HepG2 (cell line): ENCODE measurements around the gene C22orf39. TPM values are rescaled to one million over a fixed set of nuclear protein-coding genes. Genes with fewer than 3 reads are reported as not detected.

Experiments
- ELF1 ChIP-seq: sonication (generic); formaldehyde crosslinking; IDR thresholded peaks from 2 replicates; pipeline ENCODE4 v1.4.0; 2020; ENCODE audit warnings: missing genetic modification reagents
- ETS1 ChIP-seq: sonication (generic); formaldehyde crosslinking; IDR thresholded peaks from 2 replicates; pipeline ENCODE4 v1.4.0; 2020; ENCODE audit warnings: missing genetic modification reagents
- JDP2 ChIP-seq: sonication (generic); formaldehyde crosslinking; IDR thresholded peaks from 2 replicates; pipeline ENCODE4 v1.8.1; 2022; ENCODE audit warnings: missing genetic modification reagents, borderline replicate concordance
- KDM6A ChIP-seq: IDR thresholded peaks from 2 replicates; pipeline ENCODE4 v1.6.1; 2016; ENCODE audit warnings: low read depth
- NFIC ChIP-seq: IDR thresholded peaks from 2 replicates; pipeline ENCODE4 v1.6.1; 2012; ENCODE audit warnings: mild to moderate bottlenecking, low read length, inconsistent platforms
- POLR2AphosphoS5 ChIP-seq: IDR thresholded peaks from 2 replicates; pipeline ENCODE4 v1.6.1; 2012; ENCODE audit warnings: low read depth, low read length
- PRDM4 ChIP-seq: sonication (generic); formaldehyde crosslinking; IDR thresholded peaks from 2 replicates; pipeline ENCODE4 v1.9.0; 2021; ENCODE audit warnings: missing genetic modification reagents, borderline replicate concordance
- SNAPC2 ChIP-seq: sonication (generic); formaldehyde crosslinking; IDR thresholded peaks from 2 replicates; pipeline ENCODE4 v1.8.1; 2022; ENCODE audit warnings: mild to moderate bottlenecking, missing genetic modification reagents
- SP4 ChIP-seq: sonication (generic); formaldehyde crosslinking; IDR thresholded peaks from 2 replicates; pipeline ENCODE4 v1.8.1; 2023; ENCODE audit warnings: mild to moderate bottlenecking, missing genetic modification reagents
- STAT5B ChIP-seq: sonication (generic); formaldehyde crosslinking; IDR thresholded peaks from 2 replicates; pipeline ENCODE4 v1.4.0; 2020; ENCODE audit warnings: missing genetic modification reagents
- TOE1 ChIP-seq: sonication (generic); formaldehyde crosslinking; IDR thresholded peaks from 2 replicates; pipeline ENCODE4 v1.4.0; 2020; ENCODE audit warnings: mild to moderate bottlenecking, missing genetic modification reagents
- ZBTB20 ChIP-seq: sonication (generic); formaldehyde crosslinking; IDR thresholded peaks from 2 replicates; pipeline ENCODE4 v1.8.1; 2023; ENCODE audit warnings: missing genetic modification reagents, low read depth, mild to moderate bottlenecking, borderline replicate concordance
- ZBTB46 ChIP-seq: sonication (generic); formaldehyde crosslinking; IDR thresholded peaks from 2 replicates; pipeline ENCODE4 v1.4.0; 2020; ENCODE audit warnings: mild to moderate bottlenecking, missing genetic modification reagents, borderline replicate concordance
- ZNF207 ChIP-seq: fragments of 450-650 bp; IDR thresholded peaks from 2 replicates; pipeline ENCODE4 v1.6.1; 2016; ENCODE audit warnings: antibody characterized with exemption, borderline replicate concordance
- ZNF232 ChIP-seq: sonication (generic); formaldehyde crosslinking; IDR thresholded peaks from 2 replicates; pipeline ENCODE4 v1.4.0; 2020; ENCODE audit warnings: missing genetic modification reagents, borderline replicate concordance
- ZNF260 ChIP-seq: sonication (generic); formaldehyde crosslinking; IDR thresholded peaks from 2 replicates; pipeline ENCODE4 v1.4.0; 2020; ENCODE audit warnings: missing genetic modification reagents, low read depth, mild to moderate bottlenecking, borderline replicate concordance
- ZNF263 ChIP-seq: sonication (generic); formaldehyde crosslinking; IDR thresholded peaks from 2 replicates; pipeline ENCODE4 v1.4.0; 2020; ENCODE audit warnings: missing genetic modification reagents
- ZNF574 ChIP-seq: sonication (generic); formaldehyde crosslinking; IDR thresholded peaks from 2 replicates; pipeline ENCODE4 v1.4.0; 2020; ENCODE audit warnings: missing genetic modification reagents
- ZNF768 ChIP-seq: sonication (generic); formaldehyde crosslinking; IDR thresholded peaks from 2 replicates; pipeline ENCODE4 v1.4.0; 2020; ENCODE audit warnings: missing genetic modification reagents
- ZNF775 ChIP-seq: sonication (generic); formaldehyde crosslinking; IDR thresholded peaks from 2 replicates; pipeline ENCODE4 v1.4.0; 2020; ENCODE audit warnings: missing genetic modification reagents, mild to moderate bottlenecking, moderate library complexity, borderline replicate concordance
- ZNF776 ChIP-seq: sonication (generic); formaldehyde crosslinking; IDR thresholded peaks from 2 replicates; pipeline ENCODE4 v1.4.0; 2020; ENCODE audit warnings: mild to moderate bottlenecking, missing genetic modification reagents
- ZNF878 ChIP-seq: sonication (generic); formaldehyde crosslinking; IDR thresholded peaks from 2 replicates; pipeline ENCODE4 v1.8.1; 2023; ENCODE audit warnings: mild to moderate bottlenecking, missing genetic modification reagents, moderate library complexity
- polyA plus RNA-seq, 8 experiments: library from polyadenylated mRNA; depleted of rRNA in 3 of 8; stranded (reverse) in 7 of 8; unstranded in 1 of 8; fragments of >200 nt; fragmentation: Illumina TruSeq in 4 of 8; extraction: Trizol in 4 of 8; gene quantifications; 2 replicates each; pipeline versions ENCODE4 v1.2.1 to v1.2.3, GENCODE V29; 2011 to 2016; ENCODE audit warnings: low read depth in 4 of 8, missing spikeins in 1 of 8, mixed read lengths in 1 of 8; ENCODE audit not compliant: insufficient read depth in 1 of 8
- total RNA-seq, 5 experiments: library from RNA; depleted of rRNA; stranded (reverse); fragments of >200 nt; fragmentation: Illumina TruSeq; extraction: Trizol; gene quantifications; 2 replicates each; pipeline ENCODE4 v1.2.3, GENCODE V29; 2016; ENCODE audit warnings: low read depth in 1 of 5

C22orf39 gene
- total and polyA plus RNA-seq, 2 of the 13 experiments (the other 11 are each of a cell fraction or from before 2014, with no cell fraction given) = 23.4 to 26.4 TPM

GRCh38 chr22:19479355-19480172, 32.1 kb upstream of the C22orf39 start, which contains the start of gene CDC45 (continued):
- TF ChIP-seq NFIC (no peak), ZNF263 (peak; percentile 56; the same call in 1 of the 2 replicates), ZNF574 (peak; percentile 61), ETS1 (CRISPR knock-in tag) (no peak), TOE1 (CRISPR knock-in tag) (no peak), ZNF260 (CRISPR knock-in tag) (no peak), STAT5B (CRISPR knock-in tag) (no peak), ZNF207 (no peak), PRDM4 (no peak), ZBTB46 (CRISPR knock-in tag) (no peak), KDM6A (no peak), SNAPC2 (CRISPR knock-in tag) (0 out of 2 replicates have a peak, but pooled peaks have one; percentile 22), ZNF232 (CRISPR knock-in tag) (no peak), ZBTB20 (CRISPR knock-in tag) (no peak), POLR2AphosphoS5 (peak; percentile 37; the same call in 1 of the 2 replicates), ZNF878 (CRISPR knock-in tag) (no peak), ELF1 (peak; percentile 98), ZNF768 (CRISPR knock-in tag) (0 out of 2 replicates have a peak, but pooled peaks have one; percentile 20), ZNF776 (CRISPR knock-in tag) (no peak), JDP2 (CRISPR knock-in tag) (no peak), ZNF775 (CRISPR knock-in tag) (no peak), SP4 (no peak)
